OCI-LY7 (cell line): ENCODE measurements around the gene CDH1. TPM values are rescaled to one million over a fixed set of nuclear protein-coding genes. Genes with fewer than 3 reads are reported as not detected.

Experiments
- BruUV-seq: library from RNA; stranded (reverse); fragments of 400-500 nt; replicated peaks from 2 replicates; lab custom pipeline; 2021; lab: Mats Ljungman, UMichigan
- CTCF ChIA-PET: fragments of 300-600 bp; sonication (Branson Sonifier 250); formaldehyde crosslinking; loops from one replicate; lab custom pipeline; 2022; ENCODE audit warnings: antibody characterized with exemption; ENCODE audit not compliant: unreplicated experiment; lab: Charles Lee
- POLR2A ChIA-PET: fragments of 300-600 bp; sonication (Branson Sonifier 250); formaldehyde crosslinking; loops from one replicate; lab custom pipeline; 2022; ENCODE audit warnings: antibody characterized with exemption; lab: Charles Lee
- DNase-seq: peaks from one replicate; pipeline ENCODE4 v3.0.0-alpha.2; 2015; ENCODE audit warnings: low spot score
- H2AFZ ChIP-seq: fragments of 200-600 bp; sonication (generic), shearing (Covaris generic); 2 replicates; pipeline ENCODE4 v1.6.1; 2014; ENCODE audit warnings: mild to moderate bottlenecking, antibody characterized with exemption, low read length, moderate library complexity
- H3K27ac ChIP-seq: fragments of 200-600 bp; sonication (generic); 2 replicates; pipeline ENCODE4 v1.5.1; 2014; ENCODE audit warnings: mixed run types, low read depth, mild to moderate bottlenecking, moderate library complexity, low read length, inconsistent platforms; ENCODE audit not compliant: poor library complexity, severe bottlenecking
- H3K36me3 ChIP-seq: fragments of 200-600 bp; sonication (generic); 2 replicates; pipeline ENCODE4 v1.6.1; 2014; ENCODE audit warnings: mild to moderate bottlenecking, antibody characterized with exemption, low read length, moderate library complexity, mixed read lengths; ENCODE audit not compliant: insufficient read depth
- H3K4me1 ChIP-seq: fragments of 200-600 bp; sonication (generic); 2 replicates; pipeline ENCODE4 v1.5.1; 2014; ENCODE audit warnings: mild to moderate bottlenecking, low read length; ENCODE audit not compliant: insufficient read depth, poor library complexity, severe bottlenecking
- H3K4me2 ChIP-seq: fragments of 200-600 bp; sonication (generic); 2 replicates; pipeline ENCODE4 v1.6.1; 2014; ENCODE audit warnings: mild to moderate bottlenecking, low read length
- H3K4me3 ChIP-seq: fragments of 200-600 bp; sonication (generic); 2 replicates; pipeline ENCODE4 v1.5.1; 2014; ENCODE audit warnings: mild to moderate bottlenecking, low read depth, low read length; ENCODE audit not compliant: poor library complexity, severe bottlenecking
- H3K79me2 ChIP-seq: fragments of 200-600 bp; sonication (generic); 2 replicates; pipeline ENCODE4 v1.6.1; 2016; ENCODE audit warnings: low read depth, mild to moderate bottlenecking, low read length, moderate library complexity, mixed read lengths; ENCODE audit not compliant: insufficient read depth
- H3K9me2 ChIP-seq: fragments of 200-600 bp; sonication (generic); 2 replicates; pipeline ENCODE4 v1.6.1; 2016; ENCODE audit warnings: mild to moderate bottlenecking, low read length, mixed read lengths; ENCODE audit not compliant: insufficient read depth
- H3K9me3 ChIP-seq: fragments of 200-600 bp; sonication (generic); 2 replicates; pipeline ENCODE4 v1.6.1; 2014; ENCODE audit warnings: mild to moderate bottlenecking, mixed run types, low read length, mixed read lengths
- H4K20me1 ChIP-seq: fragments of 200-600 bp; sonication (generic); 2 replicates; pipeline ENCODE4 v1.6.1; 2014; ENCODE audit warnings: mild to moderate bottlenecking, antibody characterized with exemption, low read length, moderate library complexity, mixed read lengths; ENCODE audit not compliant: insufficient read depth
- CTCF ChIP-seq: fragments of 200-600 bp; sonication (generic); conservative IDR thresholded peaks from 2 replicates; pipeline ENCODE4 v1.5.1; 2014; ENCODE audit warnings: mild to moderate bottlenecking, antibody characterized with exemption, low read length, moderate library complexity, mixed read lengths
- EZH2phosphoT487 ChIP-seq: fragments of 200-600 bp; sonication (generic); IDR thresholded peaks from 2 replicates; pipeline ENCODE4 v1.6.1; 2018; ENCODE audit warnings: low read depth, borderline replicate concordance, mild to moderate bottlenecking, mixed run types, antibody characterized with exemption, low read length, moderate library complexity, mixed read lengths
- intact Hi-C: fragments of 100-400 bp; cut with micrococcal nuclease; formaldehyde crosslinking; loops from one replicate; pipeline ENCODE4 v1.10.0; 2022; ENCODE audit not compliant: unreplicated experiment
- total RNA-seq, 2 experiments: library from RNA; depleted of rRNA in 1 of 2; stranded (reverse); fragments of >200 nt in 1 of 2; shearing (Covaris generic) in 1 of 2; gene quantifications; 2 replicates each; pipeline ENCODE4 v1.2.3, GENCODE V29; 2014 to 2022

Gene CDH1
- total RNA-seq, 2 experiments from 2014 or later: not detected

GRCh38 chr16:68740628-68741346 lies 3.7 kb downstream of the CDH1 start:
- Histone ChIP-seq H3K79me2 (no peaks in the 10 kb centered on the region), H3K9me3 (no peaks in the 10 kb centered on the region), H3K4me2 (peak overlapping the region; percentile 53), H3K36me3 (no peaks in the 10 kb centered on the region), H3K27ac (no peak overlapping the region), H2AFZ (peak overlapping the region; percentile 87; the same call in 1 of the 2 replicates), H3K9me2 (no peaks in the 10 kb centered on the region), H3K4me3 (peak overlapping the region; percentile 24), H4K20me1 (no peaks in the 10 kb centered on the region), H3K4me1 (peaks cover 34% of the 10 kb centered on the region)
- peak; percentile 52 for DNase-seq
- BruUV-seq: no TSS peak
- POLR2A ChIA-PET: interaction anchor here (0.6 kb wide), 3 partner anchors 57 to 144 kb away, joined by 3 to 4 read pairs (median 3); no protein-coding TSS in a partner anchor
- intact Hi-C loops: no loop called here
- no peak for TF ChIP-seq CTCF
- TF ChIP-seq EZH2phosphoT487: no peak
- CTCF ChIA-PET: no interaction called here

DNA sequence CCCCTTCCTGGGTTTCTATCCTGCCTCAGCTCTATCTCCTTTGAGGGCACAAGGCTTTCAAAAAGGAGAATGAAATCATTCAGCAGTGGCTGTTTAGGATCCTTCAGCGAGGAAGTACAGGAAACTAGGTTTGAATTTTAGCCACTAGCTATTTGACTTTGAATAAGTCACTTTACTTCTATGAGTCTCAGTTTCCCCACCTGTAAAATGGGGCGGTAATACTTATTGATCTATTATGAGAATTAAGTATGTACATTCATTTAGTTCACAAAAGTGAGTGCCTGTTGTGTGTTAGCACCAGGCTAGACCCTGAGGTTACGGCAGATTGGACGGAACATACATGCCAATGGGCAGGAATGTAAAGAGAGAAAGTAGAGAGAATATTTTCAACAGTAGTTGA lies 6.6 kb downstream of the CDH1 start:
- DNase-seq: no peak
- H3K4me1 ChIP-seq: peaks cover 34% of the 10 kb centered on the region
- ChIA-PET CTCF (no interaction called here), POLR2A (interaction anchor here (0.6 kb wide), 2 partner anchors 285 to 1405 kb away, joined by 3 to 4 read pairs; no protein-coding TSS in a partner anchor)
- H4K20me1 ChIP-seq: no peaks in the 10 kb centered on the region
- no peak overlapping the region for H3K4me3 ChIP-seq
- no peak overlapping the region for H3K4me2 ChIP-seq
- BruUV-seq: no TSS peak
- H3K9me2 ChIP-seq: no peaks in the 10 kb centered on the region
- H3K9me3 ChIP-seq: no peaks in the 10 kb centered on the region
- intact Hi-C loops: no loop called here
- H3K27ac ChIP-seq: no peak overlapping the region
- no peaks in the 10 kb centered on the region for H3K36me3 ChIP-seq
- no peak for TF ChIP-seq CTCF
- no peak overlapping the region for H2AFZ ChIP-seq
- no peaks in the 10 kb centered on the region for H3K79me2 ChIP-seq

DNA sequence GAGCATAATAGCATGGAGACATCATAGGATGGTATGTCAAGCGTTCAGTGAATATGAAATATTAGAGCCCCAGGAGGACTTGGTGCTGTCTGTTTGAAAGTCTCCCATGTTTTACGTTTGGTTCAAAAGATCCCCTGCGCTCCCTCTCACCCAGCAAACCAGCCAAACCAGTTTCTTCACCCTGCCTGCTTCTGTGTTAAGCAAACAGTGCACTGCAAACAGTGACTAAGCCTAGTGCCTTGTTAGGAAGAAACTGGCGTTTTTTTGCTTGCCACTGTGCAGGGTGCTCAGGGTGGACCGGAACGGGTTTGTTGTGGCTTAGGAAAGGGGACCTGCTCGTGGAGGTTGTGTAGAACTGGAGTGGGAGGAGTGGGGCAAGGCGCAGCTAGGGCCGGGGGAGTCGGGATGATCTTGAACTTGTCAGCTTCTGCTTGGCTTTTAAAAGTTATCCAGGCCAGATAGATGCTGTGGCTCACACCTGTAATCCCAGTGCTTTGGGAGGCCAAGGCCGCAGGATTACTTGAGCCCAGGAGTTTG lies 7.7 kb downstream of the CDH1 start:
- DNase-seq: no peak
- ChIA-PET POLR2A (no interaction called here), CTCF (no interaction called here)
- Histone ChIP-seq H3K27ac (no peak overlapping the region), H4K20me1 (no peaks in the 10 kb centered on the region), H3K79me2 (no peaks in the 10 kb centered on the region), H3K4me1 (peaks cover 32% of the 10 kb centered on the region), H3K9me2 (no peaks in the 10 kb centered on the region), H3K4me3 (no peak overlapping the region), H3K36me3 (no peaks in the 10 kb centered on the region), H3K9me3 (no peaks in the 10 kb centered on the region), H2AFZ (no peak overlapping the region), H3K4me2 (no peak overlapping the region)
- TF ChIP-seq CTCF (no peak), EZH2phosphoT487 (no peak)
- BruUV-seq: no TSS peak
- intact Hi-C loops: no loop called here
